Gastrocnemius medialis (tissue), 4 donors: ENCODE measurements around the gene CC2D2B.

Experiments used
- POLR2A ChIP-seq, 2 donors: fragments of 450-650 bp; IDR thresholded peaks; one replicate each; pipeline ENCODE4 v1.6.1; 2017; ENCODE audit warnings: antibody characterized with exemption in 2 of 2, mild to moderate bottlenecking in 2 of 2, moderate library complexity in 2 of 2
- TF ChIP-seq, protein P1 (sequence below), 5 experiments: fragments of 450-650 bp in 3 of 5; fragments of 200-600 bp in 2 of 5; sonication (generic) in 2 of 5; IDR thresholded peaks in 4 of 5; conservative IDR thresholded peaks in 1 of 5; 1 replicate in 4 of 5; 2 replicates in 1 of 5; pipeline ENCODE4 v1.5.1; 2016 to 2019; ENCODE audit warnings: antibody characterized with exemption in 5 of 5, mild to moderate bottlenecking in 3 of 5, moderate library complexity in 3 of 5

DNA sequence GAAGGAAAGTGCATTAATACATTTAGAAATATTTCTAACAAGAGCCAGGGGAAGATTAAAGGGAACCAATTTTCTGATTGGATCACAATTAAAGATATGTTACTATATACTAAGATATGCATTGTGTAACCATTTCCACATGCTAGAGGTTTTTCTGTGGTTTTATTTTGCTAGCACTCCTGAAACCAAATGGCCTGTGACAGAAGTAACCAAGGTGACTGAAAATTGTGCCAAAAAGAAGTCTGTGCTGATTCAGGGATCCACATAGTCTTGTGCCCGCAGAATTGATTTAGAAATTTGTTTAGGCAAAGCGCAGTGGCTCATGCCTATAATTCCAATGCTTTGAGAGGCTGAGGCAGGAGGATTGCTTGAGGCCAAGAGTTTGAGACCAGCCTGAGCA is 1.8 kb downstream of the CC2D2B start:
- TF ChIP-seq, protein P1, sequence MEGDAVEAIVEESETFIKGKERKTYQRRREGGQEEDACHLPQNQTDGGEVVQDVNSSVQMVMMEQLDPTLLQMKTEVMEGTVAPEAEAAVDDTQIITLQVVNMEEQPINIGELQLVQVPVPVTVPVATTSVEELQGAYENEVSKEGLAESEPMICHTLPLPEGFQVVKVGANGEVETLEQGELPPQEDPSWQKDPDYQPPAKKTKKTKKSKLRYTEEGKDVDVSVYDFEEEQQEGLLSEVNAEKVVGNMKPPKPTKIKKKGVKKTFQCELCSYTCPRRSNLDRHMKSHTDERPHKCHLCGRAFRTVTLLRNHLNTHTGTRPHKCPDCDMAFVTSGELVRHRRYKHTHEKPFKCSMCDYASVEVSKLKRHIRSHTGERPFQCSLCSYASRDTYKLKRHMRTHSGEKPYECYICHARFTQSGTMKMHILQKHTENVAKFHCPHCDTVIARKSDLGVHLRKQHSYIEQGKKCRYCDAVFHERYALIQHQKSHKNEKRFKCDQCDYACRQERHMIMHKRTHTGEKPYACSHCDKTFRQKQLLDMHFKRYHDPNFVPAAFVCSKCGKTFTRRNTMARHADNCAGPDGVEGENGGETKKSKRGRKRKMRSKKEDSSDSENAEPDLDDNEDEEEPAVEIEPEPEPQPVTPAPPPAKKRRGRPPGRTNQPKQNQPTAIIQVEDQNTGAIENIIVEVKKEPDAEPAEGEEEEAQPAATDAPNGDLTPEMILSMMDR (IDR thresholded peaks at IDR 0.05 in 4 of 5, conservative IDR thresholded peaks at IDR 0.05 in 1 of 5): no peak
- no peak for TF ChIP-seq POLR2A (IDR thresholded peaks at IDR 0.05)
